Type B pancreatic cell (in vitro differentiated cells): ENCODE data around the gene RRBP1. TPM values are rescaled to one million over a fixed set of nuclear protein-coding genes. Genes with fewer than 3 reads are reported as not detected.

ENCODE experiments used
- DNase-seq: peaks from one replicate; pipeline ENCODE4 v3.0.0; 2021; ENCODE audit warnings: mixed read lengths; ENCODE audit not compliant: unreplicated experiment; ENCODE audit errors: extremely low spot score
- H3K27ac Mint-ChIP-seq: 2 replicates; pipeline ENCODE4 v1.8.0; 2021; ENCODE audit warnings: mild to moderate bottlenecking, mixed read lengths
- H3K27me3 Mint-ChIP-seq: 2 replicates; pipeline ENCODE4 v1.8.0; 2021; ENCODE audit warnings: mixed read lengths
- H3K36me3 Mint-ChIP-seq: 2 replicates; pipeline ENCODE4 v1.8.0; 2021; ENCODE audit warnings: mixed read lengths
- H3K4me1 Mint-ChIP-seq: one replicate; pipeline ENCODE4 v1.8.0; 2021; ENCODE audit warnings: mixed read lengths; ENCODE audit not compliant: unreplicated experiment
- H3K4me3 Mint-ChIP-seq: 2 replicates; pipeline ENCODE4 v1.8.0; 2021; ENCODE audit warnings: mild to moderate bottlenecking, mixed read lengths
- H3K9me3 Mint-ChIP-seq: 2 replicates; pipeline ENCODE4 v1.8.0; 2021; ENCODE audit warnings: mixed read lengths
- total RNA-seq: library from RNA; stranded (reverse); gene quantifications from 2 replicates; pipeline ENCODE4 v1.2.1, GENCODE V29; 2021; ENCODE audit warnings: low replicate concordance
- TF ChIP-seq, protein P1 (sequence below): fragments of 200-600 bp; sonication (generic); conservative IDR thresholded peaks from 2 replicates; pipeline ENCODE4 v1.5.0; 2021; ENCODE audit warnings: antibody characterized with exemption, mild to moderate bottlenecking

The RRBP1 gene
- total RNA-seq, 1 donor from 2014 or later = 161 TPM

GRCh38 chr20:17644451-17644850 lies 37.6 kb downstream of the RRBP1 start:
- TF ChIP-seq, protein P1, sequence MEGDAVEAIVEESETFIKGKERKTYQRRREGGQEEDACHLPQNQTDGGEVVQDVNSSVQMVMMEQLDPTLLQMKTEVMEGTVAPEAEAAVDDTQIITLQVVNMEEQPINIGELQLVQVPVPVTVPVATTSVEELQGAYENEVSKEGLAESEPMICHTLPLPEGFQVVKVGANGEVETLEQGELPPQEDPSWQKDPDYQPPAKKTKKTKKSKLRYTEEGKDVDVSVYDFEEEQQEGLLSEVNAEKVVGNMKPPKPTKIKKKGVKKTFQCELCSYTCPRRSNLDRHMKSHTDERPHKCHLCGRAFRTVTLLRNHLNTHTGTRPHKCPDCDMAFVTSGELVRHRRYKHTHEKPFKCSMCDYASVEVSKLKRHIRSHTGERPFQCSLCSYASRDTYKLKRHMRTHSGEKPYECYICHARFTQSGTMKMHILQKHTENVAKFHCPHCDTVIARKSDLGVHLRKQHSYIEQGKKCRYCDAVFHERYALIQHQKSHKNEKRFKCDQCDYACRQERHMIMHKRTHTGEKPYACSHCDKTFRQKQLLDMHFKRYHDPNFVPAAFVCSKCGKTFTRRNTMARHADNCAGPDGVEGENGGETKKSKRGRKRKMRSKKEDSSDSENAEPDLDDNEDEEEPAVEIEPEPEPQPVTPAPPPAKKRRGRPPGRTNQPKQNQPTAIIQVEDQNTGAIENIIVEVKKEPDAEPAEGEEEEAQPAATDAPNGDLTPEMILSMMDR = no peak
- Mint-ChIP-seq H3K27ac (no peak overlapping the region), H3K27me3 (no peaks in the 10 kb centered on the region), H3K36me3 (peaks cover 4% of the 10 kb centered on the region), H3K9me3 (no peaks in the 10 kb centered on the region), H3K4me1 (peaks cover 45% of the 10 kb centered on the region), H3K4me3 (no peak overlapping the region)
- DNase-seq = no peak

DNA sequence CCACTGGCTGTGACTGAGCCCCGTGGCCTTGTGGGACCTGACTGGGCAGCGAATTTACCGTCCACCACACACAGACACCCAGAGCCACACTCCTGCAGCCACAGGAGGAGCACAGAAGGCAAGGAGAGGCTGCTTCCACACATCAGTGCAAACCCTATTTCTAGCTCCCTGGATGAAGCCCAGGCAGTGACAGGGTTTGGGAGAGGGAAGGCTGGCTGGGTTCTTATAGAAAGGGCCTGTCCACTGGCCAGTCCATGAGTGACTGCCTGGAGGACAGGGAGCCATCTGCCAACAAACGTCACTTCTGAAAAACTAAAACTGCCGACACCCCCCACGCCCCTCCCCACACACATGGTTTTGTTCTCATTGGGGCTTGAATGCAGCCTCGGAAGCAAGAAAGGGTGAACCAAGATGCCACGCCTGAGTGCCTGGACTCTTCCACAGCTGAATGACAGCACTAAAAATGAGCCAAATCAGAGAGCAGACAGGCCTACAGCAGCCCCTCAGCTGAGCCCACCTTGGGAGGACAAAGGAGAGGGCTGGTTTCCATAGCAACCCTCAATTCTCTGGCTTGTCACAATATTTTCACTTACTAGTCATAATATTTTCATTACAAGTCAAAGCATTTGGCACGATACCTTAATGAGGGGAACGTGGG lies 38.4 kb downstream of the RRBP1 start:
- H3K36me3 Mint-ChIP-seq = peaks cover 4% of the 10 kb centered on the region
- peaks cover 37% of the 10 kb centered on the region for H3K4me1 Mint-ChIP-seq
- DNase-seq = no peak
- TF ChIP-seq, protein P1 = no peak
- no peak overlapping the region for H3K4me3 Mint-ChIP-seq
- peak overlapping the region; percentile 24 for H3K27ac Mint-ChIP-seq
- no peaks in the 10 kb centered on the region for H3K9me3 Mint-ChIP-seq
- no peaks in the 10 kb centered on the region for H3K27me3 Mint-ChIP-seq

DNA sequence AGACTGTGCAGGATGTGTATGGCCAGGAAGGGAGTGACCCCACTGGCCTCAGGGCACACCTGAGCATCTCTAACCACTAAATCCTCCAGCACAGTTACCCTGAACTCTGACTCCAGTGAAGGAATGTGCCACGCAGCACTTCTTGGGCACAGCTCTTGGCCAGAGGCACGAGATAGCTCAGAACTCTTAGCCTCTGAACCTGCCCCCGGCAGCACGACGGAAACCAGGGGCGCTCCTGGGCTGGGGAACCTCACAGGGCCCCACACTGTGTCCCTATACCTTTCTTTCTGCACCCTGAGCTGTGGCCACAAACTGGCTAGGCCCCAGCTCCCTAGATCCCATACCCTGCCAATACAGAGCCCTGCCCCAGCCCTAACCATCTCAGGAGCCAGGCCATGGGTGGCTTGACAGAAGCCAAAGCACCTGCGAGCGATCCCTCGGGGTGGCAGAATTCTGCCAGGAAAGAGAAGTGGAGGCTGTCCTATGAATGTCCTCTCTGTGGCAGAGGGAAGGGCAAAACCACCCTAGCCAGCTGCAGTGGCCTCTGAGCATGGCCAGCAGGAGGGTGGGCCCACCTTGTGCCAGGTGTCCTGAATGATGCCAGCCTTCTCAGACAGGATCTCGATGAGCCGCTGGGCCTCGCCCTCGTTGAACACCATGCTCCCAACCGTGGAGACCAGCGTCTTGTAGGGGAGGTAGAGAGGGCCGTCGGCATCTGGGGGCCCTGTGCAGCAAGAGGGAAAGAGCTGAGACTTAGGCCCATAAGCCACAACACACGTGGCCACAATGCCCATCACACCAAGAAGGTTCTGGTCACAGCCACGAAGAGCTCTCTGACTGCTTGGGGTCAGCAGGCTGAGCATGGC lies 39.4 kb downstream of the RRBP1 start:
- H3K9me3 Mint-ChIP-seq = no peaks in the 10 kb centered on the region
- no peak for DNase-seq
- H3K27me3 Mint-ChIP-seq = no peaks in the 10 kb centered on the region
- peaks cover 32% of the 10 kb centered on the region for H3K4me1 Mint-ChIP-seq
- peaks cover 4% of the 10 kb centered on the region for H3K36me3 Mint-ChIP-seq
- H3K27ac Mint-ChIP-seq = no peak overlapping the region
- no peak overlapping the region for H3K4me3 Mint-ChIP-seq
- TF ChIP-seq, protein P1 = no peak

- Mint-ChIP-seq H3K4me3 (no peak overlapping the region), H3K4me1 (peaks cover 31% of the 10 kb centered on the region), H3K27me3 (no peaks in the 10 kb centered on the region), H3K36me3 (peaks cover 4% of the 10 kb centered on the region), H3K27ac (no peak overlapping the region), H3K9me3 (no peaks in the 10 kb centered on the region)
- TF ChIP-seq, protein P1 = no peak
- no peak for DNase-seq
These were observed 40.0 kb downstream of the RRBP1 start for GRCh38 chr20:17641993-17642392.

DNA sequence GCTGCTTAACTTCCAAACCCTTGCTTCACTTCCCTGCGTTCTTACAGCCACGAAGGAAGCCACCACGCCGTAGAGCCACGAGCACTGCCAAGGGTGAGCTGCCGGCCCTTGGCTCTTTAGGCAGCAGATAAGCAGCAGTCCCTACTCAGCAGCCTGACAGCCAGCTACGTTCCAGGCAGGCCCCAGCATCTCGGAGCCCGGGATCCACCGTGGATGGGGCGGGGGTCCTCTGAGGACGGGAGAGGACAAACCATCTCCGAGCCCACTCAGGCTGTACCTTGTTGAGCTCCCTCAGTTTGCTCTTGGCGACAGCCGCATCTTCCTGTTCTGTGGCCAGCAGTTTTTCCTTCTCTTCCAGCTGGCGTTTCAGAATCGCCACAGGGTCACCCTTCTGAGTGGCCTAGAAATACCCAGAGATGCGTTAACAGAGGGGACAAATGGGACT lies 40.5 kb downstream of the RRBP1 start:
- Mint-ChIP-seq H3K9me3 (no peaks in the 10 kb centered on the region), H3K27ac (no peak overlapping the region), H3K4me1 (peaks cover 29% of the 10 kb centered on the region), H3K27me3 (no peaks in the 10 kb centered on the region), H3K36me3 (peaks cover 4% of the 10 kb centered on the region), H3K4me3 (no peak overlapping the region)
- DNase-seq = no peak
- TF ChIP-seq, protein P1 = no peak
